EH (cell line): ENCODE data around the gene TRAF3IP3.
A peak's percentile ranks its signal among the peaks of the same experiment; 100 is the strongest.

Source experiments
- DNase-seq: peaks from one replicate; pipeline ENCODE4 v3.0.0-alpha.2; 2015; ENCODE audit warnings: low read depth

Gene TRAF3IP3

GRCh38 chr1:209800984-209801834, 45.4 kb downstream of the TRAF3IP3 start:
- peak; percentile 47 for DNase-seq

DNA sequence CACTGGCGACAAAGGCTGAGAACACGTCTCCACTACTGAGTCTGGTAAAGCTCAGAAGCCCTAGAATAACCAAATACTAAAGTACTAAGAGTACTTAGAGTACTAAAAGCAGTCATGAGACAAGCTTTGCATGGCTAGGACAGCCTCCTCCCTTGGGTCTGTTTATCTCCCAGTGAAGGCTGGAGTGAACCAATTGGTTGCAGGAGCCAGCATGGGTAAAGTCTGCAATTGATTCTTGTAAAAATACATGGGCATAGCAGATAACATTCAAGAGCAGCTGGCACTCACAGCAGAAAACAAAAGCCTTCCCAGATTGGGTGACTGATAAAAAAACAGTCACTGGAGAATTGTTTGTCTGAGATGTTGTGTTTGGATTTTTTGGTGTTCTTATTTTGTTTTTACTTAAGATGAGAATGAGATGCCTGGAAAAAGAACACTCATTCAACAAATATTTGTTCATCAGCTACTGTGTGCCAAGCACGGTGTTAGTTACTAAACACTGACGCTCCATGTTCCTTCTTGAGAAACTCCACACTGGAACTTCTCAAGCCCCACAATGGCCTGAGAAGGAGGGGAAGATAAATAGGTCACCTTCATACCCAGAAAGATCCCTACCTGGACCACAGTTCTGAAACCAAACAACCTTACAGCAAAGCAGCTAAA, 46.4 kb downstream of the TRAF3IP3 start:
- DNase-seq = no peak

- no peak for DNase-seq
Observed at GRCh38 chr1:209802780-209803152, 46.9 kb downstream of the TRAF3IP3 start.

- DNase-seq = no peak
Observed at GRCh38 chr1:209803568-209803967, 47.7 kb downstream of the TRAF3IP3 start.

- no peak for DNase-seq
Observed at GRCh38 chr1:209805341-209805781, 49.5 kb downstream of the TRAF3IP3 start.

DNA sequence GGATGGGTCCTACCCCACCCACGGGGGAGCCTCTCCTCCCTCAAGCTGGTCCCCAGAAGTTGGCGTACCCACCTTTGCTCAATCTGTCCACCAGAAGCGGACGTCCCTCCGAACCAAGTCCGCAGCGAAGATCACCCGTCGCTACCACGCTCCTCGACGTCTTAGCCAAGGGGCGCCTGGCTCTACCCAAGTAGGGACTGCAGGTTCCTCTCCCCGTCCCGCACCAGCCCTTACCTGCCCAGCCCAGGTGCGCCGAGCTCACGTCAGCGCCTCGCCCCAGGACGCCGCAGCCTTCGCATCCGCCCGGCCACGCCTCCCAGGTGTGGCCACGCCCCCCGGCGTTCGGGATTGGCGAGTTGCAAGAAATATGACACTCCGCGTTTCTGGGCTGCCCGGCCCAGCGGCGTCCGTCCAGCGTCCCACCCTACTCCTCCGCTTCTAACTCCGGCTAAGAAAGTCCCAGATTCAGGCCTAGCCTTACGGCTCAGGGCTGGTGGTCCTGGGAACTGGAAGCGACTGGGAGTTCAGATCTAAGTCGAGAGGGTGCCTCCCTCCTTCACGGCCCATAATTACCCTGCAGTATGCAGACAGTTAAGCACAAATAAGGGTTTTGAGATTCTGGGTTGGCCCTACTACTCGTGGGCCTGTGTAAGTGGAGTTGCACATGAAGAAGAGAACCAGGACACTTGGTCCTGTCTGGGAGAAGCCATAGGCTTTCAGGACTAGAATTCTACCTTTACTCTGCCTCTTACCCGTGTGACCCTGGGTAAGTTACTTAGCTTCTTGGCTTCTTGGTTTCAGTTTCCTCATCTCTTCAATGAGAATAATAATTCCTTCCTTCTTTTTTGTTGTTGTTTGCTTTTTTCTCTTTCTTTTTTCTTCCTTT, 50.3 kb downstream of the TRAF3IP3 start, which contains the start of gene IRF6:
IRF6 (minus strand) TSS at position 268 of the 886 bp plus-strand sequence. CDS start 4,729 bp downstream, outside the sequence.
- peak; percentile 52 for DNase-seq

DNA sequence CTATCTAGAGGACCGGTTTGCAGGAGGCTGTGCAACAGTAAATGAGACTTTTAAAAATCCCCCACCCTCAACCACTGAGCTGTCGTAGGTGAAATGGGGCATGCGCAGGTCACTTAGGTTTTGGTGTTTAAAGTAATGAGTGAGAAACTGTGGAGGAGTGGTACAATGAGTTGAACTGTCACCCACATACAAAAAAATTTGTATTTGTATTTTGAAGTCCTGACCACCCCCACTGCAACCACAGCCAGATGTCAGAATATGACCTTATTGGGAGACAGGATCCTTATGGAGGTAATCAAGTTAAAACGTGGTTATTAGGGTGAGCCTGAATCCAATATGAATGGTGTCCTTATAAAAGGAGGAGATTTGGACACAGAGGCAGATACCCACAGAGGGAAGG, 51.7 kb downstream of the TRAF3IP3 start:
- no peak for DNase-seq

GRCh38 chr1:209808059-209808581, 52.3 kb downstream of the TRAF3IP3 start:
- peak; percentile 98 for DNase-seq

DNA sequence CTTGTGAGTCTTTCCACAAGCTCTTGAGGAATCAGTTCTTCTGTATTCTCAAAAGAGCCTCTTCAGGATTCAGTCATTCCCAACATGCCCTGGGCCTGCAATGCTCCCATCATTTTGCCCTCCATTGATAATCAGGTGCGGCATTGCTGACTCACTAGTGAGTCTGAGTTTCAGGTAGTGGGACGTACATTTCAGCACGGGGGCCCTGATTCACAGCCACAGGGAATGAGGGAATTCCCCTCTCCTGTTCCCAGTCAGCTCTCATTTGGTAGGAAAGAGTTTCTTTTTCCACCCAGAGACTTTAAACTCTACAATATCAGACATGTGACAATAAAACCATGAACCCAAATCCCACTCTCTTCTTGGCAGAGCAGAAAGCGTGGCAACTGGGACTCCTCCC, 53.8 kb downstream of the TRAF3IP3 start:
- DNase-seq = no peak

GRCh38 chr1:209810783-209811182, 54.9 kb downstream of the TRAF3IP3 start:
- DNase-seq = no peak

- DNase-seq = no peak
Observed at GRCh38 chr1:209813902-209814301, 58.0 kb downstream of the TRAF3IP3 start.

DNA sequence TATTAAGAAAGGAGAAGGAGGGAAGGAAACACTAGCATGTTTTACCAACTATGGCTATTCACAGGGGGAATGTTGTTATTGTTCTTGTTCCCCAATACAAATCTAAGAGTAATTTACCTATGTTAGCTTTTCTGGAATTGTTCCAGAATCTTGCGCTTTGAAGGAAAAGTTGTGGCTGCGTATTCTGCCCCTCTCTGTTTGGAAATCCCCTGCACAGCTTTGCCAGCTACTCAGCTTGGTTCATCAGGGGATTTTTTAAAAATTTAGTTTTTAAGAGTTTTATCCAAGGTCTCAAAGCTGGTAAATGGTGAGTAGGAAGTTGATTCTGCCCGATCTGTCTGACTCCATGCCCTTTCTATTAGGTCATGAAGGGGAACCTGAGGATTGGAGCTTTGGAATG, 59.6 kb downstream of the TRAF3IP3 start:
- DNase-seq = no peak

GRCh38 chr1:209815931-209816341, 60.1 kb downstream of the TRAF3IP3 start:
- no peak for DNase-seq

DNA sequence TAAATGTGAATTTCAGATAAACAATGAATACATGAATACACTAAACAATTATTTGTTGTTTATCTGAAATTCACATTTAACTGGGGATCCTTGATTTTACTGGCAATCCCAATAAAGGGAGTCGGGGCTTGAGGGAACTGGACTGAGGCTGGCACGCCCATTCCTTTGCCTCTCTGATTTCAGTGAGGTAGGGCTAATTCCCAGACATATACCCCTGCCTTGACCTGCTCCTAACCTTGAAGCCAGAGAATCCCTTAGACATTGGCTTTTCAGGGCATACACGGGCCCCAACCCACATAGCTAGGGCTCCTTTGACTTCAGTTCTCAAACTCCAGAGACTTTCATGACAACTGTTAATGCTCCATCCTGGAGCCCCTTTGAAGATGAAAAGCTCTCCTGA, 61.1 kb downstream of the TRAF3IP3 start:
- DNase-seq = no peak

GRCh38 chr1:209817691-209818090, 61.8 kb downstream of the TRAF3IP3 start:
- DNase-seq = no peak

GRCh38 chr1:209819058-209819457, 63.2 kb downstream of the TRAF3IP3 start:
- DNase-seq = no peak

DNA sequence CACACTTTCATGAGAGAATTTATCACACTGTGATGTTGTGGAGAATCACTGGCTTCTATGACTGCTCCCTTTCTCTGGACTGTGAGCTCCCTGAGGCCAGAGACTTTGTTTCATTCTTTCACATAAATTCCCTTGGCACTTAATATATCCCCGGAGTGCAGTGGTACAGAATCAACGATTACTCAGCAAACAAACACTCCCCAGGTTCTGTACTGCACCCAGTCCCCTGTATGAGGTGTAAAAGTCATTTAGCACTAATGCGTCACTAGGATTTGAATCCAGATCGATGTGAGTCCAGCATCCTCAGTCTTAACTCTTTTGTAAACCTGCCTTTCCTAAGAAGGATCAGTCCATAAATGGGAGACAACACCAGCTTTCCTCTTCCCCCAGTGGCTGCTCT, 65.1 kb downstream of the TRAF3IP3 start:
- no peak for DNase-seq

DNA sequence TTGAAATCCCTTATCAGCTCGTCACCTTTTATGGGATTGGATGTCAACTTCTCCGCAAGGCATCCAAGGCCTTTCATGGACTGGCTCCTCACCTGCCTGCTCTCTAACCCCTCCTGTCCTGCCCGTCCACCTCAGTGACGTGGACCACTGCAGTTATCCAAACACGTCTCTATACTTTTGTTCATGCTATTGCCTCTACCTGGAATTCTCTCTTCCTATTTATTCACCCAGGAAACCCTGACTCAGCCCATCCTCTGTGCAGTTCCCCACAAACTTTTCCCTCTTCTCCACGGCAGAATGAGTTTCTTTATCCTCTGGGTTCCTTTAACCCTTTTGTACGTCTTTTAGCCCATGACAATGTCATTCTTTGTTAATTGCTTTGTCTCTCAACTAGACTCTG, 66.9 kb downstream of the TRAF3IP3 start:
- no peak for DNase-seq

- peak; percentile 75 for DNase-seq
Observed at GRCh38 chr1:209823143-209824041, 67.5 kb downstream of the TRAF3IP3 start.

DNA sequence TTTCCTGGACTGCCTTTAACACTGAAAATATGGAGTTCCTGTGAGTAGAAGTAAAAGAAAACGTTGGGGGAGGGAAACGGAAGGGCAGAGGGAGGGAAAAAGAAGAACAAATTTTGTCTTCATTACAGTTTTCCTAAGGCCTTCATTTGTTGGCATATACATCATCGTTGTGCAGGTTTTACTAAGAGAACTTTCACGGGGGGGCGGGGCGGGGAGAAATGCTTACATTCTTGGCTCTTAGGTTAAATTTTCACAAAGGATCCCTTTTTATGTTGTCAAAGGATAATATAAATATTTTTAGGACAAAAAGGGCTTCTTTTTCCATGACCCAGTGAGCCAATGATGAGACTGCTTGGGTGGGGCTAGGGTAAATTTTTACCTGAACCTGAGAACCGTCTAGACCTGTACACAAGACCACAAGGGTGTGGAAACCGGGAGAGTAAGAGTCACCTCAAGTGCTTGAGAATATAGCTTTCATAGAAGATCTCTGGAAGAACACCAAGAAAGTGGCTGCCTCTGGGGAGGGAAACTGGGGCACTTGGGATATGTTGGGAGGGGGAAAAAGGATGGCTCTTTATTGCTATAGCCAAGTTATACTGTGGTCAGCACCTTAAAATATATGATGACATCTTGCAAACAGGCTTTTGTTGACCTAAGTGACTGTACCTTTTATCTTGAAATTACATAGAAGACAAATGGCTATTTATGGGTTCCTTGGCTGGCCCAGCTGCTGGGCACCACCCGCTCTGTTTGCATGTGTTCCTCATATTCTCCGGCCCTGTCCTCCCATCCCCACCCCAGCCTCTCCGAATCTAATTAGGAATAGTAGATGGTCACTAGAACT, 70.0 kb downstream of the TRAF3IP3 start:
- DNase-seq = no peak
